Endothelial cell of umbilical vein (primary cell): Measurements from ENCODE around the gene E2F2.

Experiments
- CTCF ChIP-seq, 2 donors: IDR thresholded peaks; 1 replicate in 1 of 2; 2 replicates in 1 of 2; pipeline ENCODE4 v1.5.1; 2011; ENCODE audit warnings: low read length in 2 of 2, mild to moderate bottlenecking in 2 of 2, moderate library complexity in 2 of 2, control low read depth in 1 of 2, inconsistent platforms in 1 of 2, low read depth in 1 of 2; ENCODE audit not compliant: insufficient read depth in 1 of 2; ENCODE audit errors: extremely low read depth in 1 of 2
- EZH2 ChIP-seq: IDR thresholded peaks from 2 replicates; pipeline ENCODE4 v1.6.1; 2012; ENCODE audit warnings: borderline replicate concordance, low read depth, mild to moderate bottlenecking, moderate library complexity, low read length, inconsistent platforms; ENCODE audit not compliant: severe bottlenecking
- MYC ChIP-seq: IDR thresholded peaks from one replicate; pipeline ENCODE4 v1.6.1; 2011; ENCODE audit warnings: mild to moderate bottlenecking, low read depth, low read length
- POLR2A ChIP-seq: IDR thresholded peaks from 2 replicates; pipeline ENCODE4 v1.6.1; 2012; ENCODE audit warnings: low read depth, mild to moderate bottlenecking, control low read depth, low read length
- POLR2AphosphoS5 ChIP-seq: IDR thresholded peaks from 2 replicates; pipeline ENCODE4 v1.6.1; 2012; ENCODE audit warnings: low read depth, mild to moderate bottlenecking, control low read depth, low read length, moderate library complexity; ENCODE audit not compliant: insufficient read depth

GRCh38 chr1:23525558-23526250 is 5.3 kb downstream of the E2F2 start:
- no peak for TF ChIP-seq POLR2A
- TF ChIP-seq CTCF (IDR thresholded peaks at IDR 0.05; ENCODE audit: extremely low read depth in 1 of 2, insufficient read depth in 1 of 2, low read depth in 1 of 2, low read length in 2 of 2) = no peak
- no peak for TF ChIP-seq POLR2AphosphoS5
- no peak for TF ChIP-seq MYC
- no peak for TF ChIP-seq EZH2
